K562 (cell line): ENCODE data around the gene GET3. TPM values are rescaled to one million over a fixed set of nuclear protein-coding genes. Genes with fewer than 3 reads are reported as not detected.
A peak's percentile ranks its signal among the peaks of the same experiment; 100 is the strongest.

Experiments
- ATAC-seq: fragments of 200-7000 bp; cut with Tn5 transposase; 3 replicates; pipeline ENCODE4 v1.9.1; 2020; ENCODE audit warnings: moderate library complexity
- BruUV-seq: library from RNA; stranded (reverse); fragments of 400-500 nt; replicated peaks from 2 replicates; lab custom pipeline; 2021; lab: Mats Ljungman, UMichigan
- CTCF ChIA-PET: fragments of 300-600 bp; formaldehyde crosslinking; extraction: SDS; loops from one replicate; lab custom pipeline; 2021; ENCODE audit warnings: low intra/inter-chr PET ratio; lab: Yijun Ruan, JAX
- POLR2A ChIA-PET: fragments of 300-600, 350-650 bp; sonication (Branson Sonifier 250); formaldehyde crosslinking; extraction: SDS; loops from one replicate; lab custom pipeline; 2021; ENCODE audit warnings: antibody characterized with exemption, inconsistent platforms; lab: Yijun Ruan, JAX
- DNase-seq, 4 experiments: peaks; one replicate each; pipeline versions ENCODE4 v3.0.0 to v3.0.0-alpha.2; 2011 to 2018; ENCODE audit warnings: low spot score in 3 of 4, mixed read lengths in 3 of 4; ENCODE audit errors: extremely low read depth in 1 of 4
- FAIRE-seq: peaks from 2 replicates; lab custom pipeline; 2011; peaks lifted over from hg19 to GRCh38; lab: Jason Lieb, UNC
- H2AFZ ChIP-seq: 2 replicates; pipeline ENCODE4 v1.6.0; 2011; ENCODE audit warnings: low read depth, low read length, control low read depth, inconsistent platforms
- H3K27ac ChIP-seq: fragments of 200-600 bp; 3 replicates; pipeline ENCODE4 v1.8.0; 2011; ENCODE audit warnings: low read depth, mild to moderate bottlenecking, control low read depth, inconsistent platforms, low read length, moderate library complexity, mixed read lengths; ENCODE audit errors: extremely low read depth
- H3K27me3 ChIP-seq, 2 experiments: fragments of 300-600 bp in 1 of 2; 2 replicates in 1 of 2; 3 replicates in 1 of 2; pipeline versions ENCODE4 v1.6.0 to v1.8.0; 2011; ENCODE audit warnings: inconsistent platforms in 2 of 2, low read length in 2 of 2, mild to moderate bottlenecking in 1 of 2, mixed read lengths in 1 of 2, moderate library complexity in 1 of 2; ENCODE audit not compliant: control insufficient read depth in 2 of 2, insufficient read depth in 2 of 2
- H3K36me3 ChIP-seq: fragments of 300-600 bp; 3 replicates; pipeline ENCODE4 v1.8.0; 2011; ENCODE audit warnings: mild to moderate bottlenecking, low read length, inconsistent platforms; ENCODE audit not compliant: control insufficient read depth, insufficient read depth
- H3K4me1 ChIP-seq, 2 experiments: fragments of 200-600 bp in 1 of 2; replicated peaks in 1 of 2; 2 replicates in 1 of 2; 3 replicates in 1 of 2; pipeline versions ENCODE4 v1.5.1 to v1.8.0; 2011; ENCODE audit warnings: inconsistent platforms in 2 of 2, low read length in 2 of 2, mild to moderate bottlenecking in 1 of 2, mixed read lengths in 1 of 2, moderate library complexity in 1 of 2; ENCODE audit not compliant: control insufficient read depth in 2 of 2, insufficient read depth in 2 of 2
- H3K4me2 ChIP-seq: 2 replicates; pipeline ENCODE4 v1.6.1; 2011; ENCODE audit warnings: low read length, control low read depth, inconsistent platforms, mixed read lengths; ENCODE audit not compliant: insufficient read depth
- H3K4me3 ChIP-seq: fragments of 200-600 bp; sonication (generic), shearing (Covaris generic); 2 replicates; pipeline ENCODE4 v1.5.1; 2016; ENCODE audit warnings: control low read depth, inconsistent platforms
- H3K79me2 ChIP-seq: fragments of 200-600 bp; 3 replicates; pipeline ENCODE4 v1.8.0; 2011; ENCODE audit warnings: low read length, inconsistent platforms; ENCODE audit not compliant: control insufficient read depth, insufficient read depth
- H3K9ac ChIP-seq, 2 experiments: 2 replicates each; pipeline versions ENCODE4 v1.6.0 to v1.6.1; 2011; ENCODE audit warnings: low read depth in 2 of 2, low read length in 2 of 2, control low read depth in 1 of 2, inconsistent platforms in 1 of 2, mild to moderate bottlenecking in 1 of 2, mixed read lengths in 1 of 2; ENCODE audit not compliant: insufficient read depth in 1 of 2
- H3K9me1 ChIP-seq: one replicate; pipeline ENCODE4 v1.6.0; 2011; ENCODE audit warnings: inconsistent platforms, mild to moderate bottlenecking, low read length, moderate library complexity; ENCODE audit not compliant: control insufficient read depth, insufficient read depth
- H3K9me3 ChIP-seq: replicated peaks from 2 replicates; pipeline ENCODE4 v1.5.1; 2011; ENCODE audit warnings: low read depth, low read length, inconsistent platforms; ENCODE audit not compliant: control insufficient read depth, insufficient read depth
- H4K20me1 ChIP-seq: replicated peaks from 2 replicates; pipeline ENCODE4 v1.6.1; 2011; ENCODE audit warnings: low read length, inconsistent platforms, mixed read lengths; ENCODE audit not compliant: control insufficient read depth, insufficient read depth
- HDAC8 ChIP-seq: fragments of 450-650 bp; IDR thresholded peaks from 2 replicates; pipeline ENCODE4 v1.6.1; 2016; ENCODE audit warnings: mild to moderate bottlenecking, missing genetic modification characterization, moderate library complexity, missing compliant biosample characterization
- MBD2 ChIP-seq: sonication (generic); IDR thresholded peaks from 2 replicates; pipeline ENCODE4 v1.6.1; 2016; ENCODE audit warnings: low read depth, borderline replicate concordance
- USF2 ChIP-seq: sonication (generic); formaldehyde crosslinking; IDR thresholded peaks from 2 replicates; pipeline ENCODE4 v1.5.0; 2020; ENCODE audit warnings: missing genetic modification reagents
- ZC3H4 ChIP-seq: sonication (generic); formaldehyde crosslinking; IDR thresholded peaks from 2 replicates; pipeline ENCODE4 v1.9.0; 2021; ENCODE audit warnings: missing genetic modification reagents, borderline replicate concordance
- ZFX ChIP-seq: sonication (generic); formaldehyde crosslinking; IDR thresholded peaks from 2 replicates; pipeline ENCODE4 v1.8.0; 2022; ENCODE audit warnings: mild to moderate bottlenecking, missing genetic modification reagents, moderate library complexity
- WGBS: fragments of 100-300 bp; shearing (Covaris generic); methylation state at CpG from one replicate; pipeline ENCODE4 v1.1.6; 2016; ENCODE audit warnings: low coverage, mixed read lengths; ENCODE audit not compliant: insufficient coverage; ENCODE audit errors: missing lambda C conversion rate; 5-methylcytosine and 5-hydroxymethylcytosine counted together
- in situ Hi-C: fragments of 300-500 bp; cut with MboI; formaldehyde crosslinking; loops from 4 replicates; pipeline ENCODE4 v1.15.0; 2018; ENCODE audit warnings: inconsistent platforms, mixed read lengths
- intact Hi-C: fragments of 100-400 bp; cut with micrococcal nuclease; formaldehyde crosslinking; loops from 2 replicates; pipeline ENCODE4 v1.14.2; 2022
- polyA plus RNA-seq, 8 experiments: library from polyadenylated mRNA; depleted of rRNA in 4 of 8; stranded (reverse) in 5 of 8; unstranded in 3 of 8; fragments of >200 nt; fragmentation: Nextera tagmentation in 2 of 8; fragmentation: Illumina TruSeq in 1 of 8; extraction: Ambion mirVana in 2 of 8; extraction: Trizol in 1 of 8; gene quantifications; 2 replicates each; pipeline versions ENCODE4 v1.2.1 to v1.2.3, GENCODE V29; 2011 to 2014; ENCODE audit warnings: inconsistent platforms in 1 of 8, missing spikeins in 1 of 8
- total RNA-seq, 7 experiments: library from RNA; depleted of rRNA in 6 of 7; stranded (reverse); fragments of >200 nt in 6 of 7; fragmentation: Illumina TruSeq in 2 of 7; extraction: Trizol in 2 of 7; gene quantifications; 2 replicates each; pipeline versions ENCODE4 v1.2.1 to v1.2.3, GENCODE V29; 2011 to 2021; ENCODE audit warnings: low replicate concordance in 1 of 7
- TF ChIP-seq, protein P1 (sequence below): sonication (generic); formaldehyde crosslinking; IDR thresholded peaks from 2 replicates; pipeline ENCODE4 v1.8.0; 2023; ENCODE audit warnings: mild to moderate bottlenecking, missing genetic modification reagents
- TF ChIP-seq, protein P2 (sequence below), 2 experiments: fragments of 150-350 bp in 1 of 2; IDR thresholded peaks; 2 replicates each; pipeline ENCODE4 v1.6.1; 2012 to 2016; ENCODE audit warnings: low read depth in 2 of 2, low read length in 2 of 2, mild to moderate bottlenecking in 1 of 2, moderate library complexity in 1 of 2
- TF ChIP-seq, protein P3 (sequence below): fragments of 200-800 bp; sonication (Bioruptor generic); IDR thresholded peaks from 2 replicates; pipeline ENCODE4 v1.6.1; 2017; ENCODE audit warnings: missing genetic modification characterization, missing compliant biosample characterization

GET3 gene
- total and polyA plus RNA-seq, 9 of the 15 experiments (the other 6 are each of a cell fraction or from before 2014, with no cell fraction given), result 8.3 to 83.5 (median 51.8) TPM

GRCh38 chr19:12737835-12738351 is 596 bp downstream of the GET3 start:
- no peak for ATAC-seq
- POLR2A ChIA-PET, result interaction anchor here (0.6 to 2.2 kb wide), 6 partner anchors 9 to 1040 kb away, joined by 3 to 10 read pairs (median 6); partner anchors contain the start of genes JUNB and TNPO2
- peaks cover 32% of the 10 kb centered on the region; the same call in 2 of the 3 replicates for H3K36me3 ChIP-seq
- peak overlapping the region; percentile 90 to 93 for H3K9ac ChIP-seq
- intact Hi-C loops (no loop called here), in situ Hi-C loops (no loop called here)
- CTCF ChIA-PET, result interaction anchor here (0.6 kb wide), 1 partner anchor 101 kb away, joined by 3 read pairs; the partner anchor contains the start of gene MAST1
- H3K4me3 ChIP-seq, result peak overlapping the region; percentile 63
- peak overlapping the region; percentile 94; the same call in 1 of the 2 replicates for H2AFZ ChIP-seq
- peaks cover 10% of the 10 kb centered on the region for H4K20me1 ChIP-seq
- H3K4me1 ChIP-seq, result peaks cover 7 to 18% of the 10 kb centered on the region in 2 experiments
- no peaks in the 10 kb centered on the region for H3K9me1 ChIP-seq
- no peaks in the 10 kb centered on the region for H3K9me3 ChIP-seq
- TSS peak; percentile 79 for BruUV-seq
- no peak for DNase-seq
- TF ChIP-seq, protein P1, sequence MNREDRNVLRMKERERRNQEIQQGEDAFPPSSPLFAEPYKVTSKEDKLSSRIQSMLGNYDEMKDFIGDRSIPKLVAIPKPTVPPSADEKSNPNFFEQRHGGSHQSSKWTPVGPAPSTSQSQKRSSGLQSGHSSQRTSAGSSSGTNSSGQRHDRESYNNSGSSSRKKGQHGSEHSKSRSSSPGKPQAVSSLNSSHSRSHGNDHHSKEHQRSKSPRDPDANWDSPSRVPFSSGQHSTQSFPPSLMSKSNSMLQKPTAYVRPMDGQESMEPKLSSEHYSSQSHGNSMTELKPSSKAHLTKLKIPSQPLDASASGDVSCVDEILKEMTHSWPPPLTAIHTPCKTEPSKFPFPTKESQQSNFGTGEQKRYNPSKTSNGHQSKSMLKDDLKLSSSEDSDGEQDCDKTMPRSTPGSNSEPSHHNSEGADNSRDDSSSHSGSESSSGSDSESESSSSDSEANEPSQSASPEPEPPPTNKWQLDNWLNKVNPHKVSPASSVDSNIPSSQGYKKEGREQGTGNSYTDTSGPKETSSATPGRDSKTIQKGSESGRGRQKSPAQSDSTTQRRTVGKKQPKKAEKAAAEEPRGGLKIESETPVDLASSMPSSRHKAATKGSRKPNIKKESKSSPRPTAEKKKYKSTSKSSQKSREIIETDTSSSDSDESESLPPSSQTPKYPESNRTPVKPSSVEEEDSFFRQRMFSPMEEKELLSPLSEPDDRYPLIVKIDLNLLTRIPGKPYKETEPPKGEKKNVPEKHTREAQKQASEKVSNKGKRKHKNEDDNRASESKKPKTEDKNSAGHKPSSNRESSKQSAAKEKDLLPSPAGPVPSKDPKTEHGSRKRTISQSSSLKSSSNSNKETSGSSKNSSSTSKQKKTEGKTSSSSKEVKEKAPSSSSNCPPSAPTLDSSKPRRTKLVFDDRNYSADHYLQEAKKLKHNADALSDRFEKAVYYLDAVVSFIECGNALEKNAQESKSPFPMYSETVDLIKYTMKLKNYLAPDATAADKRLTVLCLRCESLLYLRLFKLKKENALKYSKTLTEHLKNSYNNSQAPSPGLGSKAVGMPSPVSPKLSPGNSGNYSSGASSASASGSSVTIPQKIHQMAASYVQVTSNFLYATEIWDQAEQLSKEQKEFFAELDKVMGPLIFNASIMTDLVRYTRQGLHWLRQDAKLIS (CRISPR knock-in tag), result no peak
- TF ChIP-seq, protein P2, sequence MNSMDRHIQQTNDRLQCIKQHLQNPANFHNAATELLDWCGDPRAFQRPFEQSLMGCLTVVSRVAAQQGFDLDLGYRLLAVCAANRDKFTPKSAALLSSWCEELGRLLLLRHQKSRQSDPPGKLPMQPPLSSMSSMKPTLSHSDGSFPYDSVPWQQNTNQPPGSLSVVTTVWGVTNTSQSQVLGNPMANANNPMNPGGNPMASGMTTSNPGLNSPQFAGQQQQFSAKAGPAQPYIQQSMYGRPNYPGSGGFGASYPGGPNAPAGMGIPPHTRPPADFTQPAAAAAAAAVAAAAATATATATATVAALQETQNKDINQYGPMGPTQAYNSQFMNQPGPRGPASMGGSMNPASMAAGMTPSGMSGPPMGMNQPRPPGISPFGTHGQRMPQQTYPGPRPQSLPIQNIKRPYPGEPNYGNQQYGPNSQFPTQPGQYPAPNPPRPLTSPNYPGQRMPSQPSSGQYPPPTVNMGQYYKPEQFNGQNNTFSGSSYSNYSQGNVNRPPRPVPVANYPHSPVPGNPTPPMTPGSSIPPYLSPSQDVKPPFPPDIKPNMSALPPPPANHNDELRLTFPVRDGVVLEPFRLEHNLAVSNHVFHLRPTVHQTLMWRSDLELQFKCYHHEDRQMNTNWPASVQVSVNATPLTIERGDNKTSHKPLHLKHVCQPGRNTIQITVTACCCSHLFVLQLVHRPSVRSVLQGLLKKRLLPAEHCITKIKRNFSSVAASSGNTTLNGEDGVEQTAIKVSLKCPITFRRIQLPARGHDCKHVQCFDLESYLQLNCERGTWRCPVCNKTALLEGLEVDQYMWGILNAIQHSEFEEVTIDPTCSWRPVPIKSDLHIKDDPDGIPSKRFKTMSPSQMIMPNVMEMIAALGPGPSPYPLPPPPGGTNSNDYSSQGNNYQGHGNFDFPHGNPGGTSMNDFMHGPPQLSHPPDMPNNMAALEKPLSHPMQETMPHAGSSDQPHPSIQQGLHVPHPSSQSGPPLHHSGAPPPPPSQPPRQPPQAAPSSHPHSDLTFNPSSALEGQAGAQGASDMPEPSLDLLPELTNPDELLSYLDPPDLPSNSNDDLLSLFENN (IDR thresholded peaks at IDR 0.05; ENCODE audit: low read depth in 2 of 2, low read length in 2 of 2), result no peak
- TF ChIP-seq, protein P3, sequence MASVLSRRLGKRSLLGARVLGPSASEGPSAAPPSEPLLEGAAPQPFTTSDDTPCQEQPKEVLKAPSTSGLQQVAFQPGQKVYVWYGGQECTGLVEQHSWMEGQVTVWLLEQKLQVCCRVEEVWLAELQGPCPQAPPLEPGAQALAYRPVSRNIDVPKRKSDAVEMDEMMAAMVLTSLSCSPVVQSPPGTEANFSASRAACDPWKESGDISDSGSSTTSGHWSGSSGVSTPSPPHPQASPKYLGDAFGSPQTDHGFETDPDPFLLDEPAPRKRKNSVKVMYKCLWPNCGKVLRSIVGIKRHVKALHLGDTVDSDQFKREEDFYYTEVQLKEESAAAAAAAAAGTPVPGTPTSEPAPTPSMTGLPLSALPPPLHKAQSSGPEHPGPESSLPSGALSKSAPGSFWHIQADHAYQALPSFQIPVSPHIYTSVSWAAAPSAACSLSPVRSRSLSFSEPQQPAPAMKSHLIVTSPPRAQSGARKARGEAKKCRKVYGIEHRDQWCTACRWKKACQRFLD, result peak; percentile 52; the same call in 1 of the 2 replicates
- TF ChIP-seq ZFX (peak; percentile 15; the same call in 1 of the 2 replicates), HDAC8 (tag) (no peak), ZC3H4 (CRISPR knock-in tag) (0 out of 2 replicates have a peak, but pooled peaks have one; percentile 13), USF2 (CRISPR knock-in tag) (peak; percentile 54; the same call in 1 of the 2 replicates), MBD2 (no peak)
- peak overlapping the region; percentile 99 for H3K4me2 ChIP-seq
- H3K27me3 ChIP-seq, result no peaks in the 10 kb centered on the region
- FAIRE-seq, result no peak
- 7% methylated on average over 13 of the region's 13 CpGs for WGBS
- peaks cover 42% of the 10 kb centered on the region for H3K79me2 ChIP-seq
- peak overlapping the region; percentile 97 for H3K27ac ChIP-seq
